Measurements from ENCODE around the gene TPRG1. TPM values are rescaled to one million over a fixed set of nuclear protein-coding genes. Genes with fewer than 3 reads are reported as not detected.

The TPRG1 gene
- total and polyA plus RNA-seq, 2 of the 4 experiments (the other 2 are of a cell fraction): 0.17 TPM; not detected in 1

GRCh38 chr3:189202106-189202505, 30.3 kb downstream of the TPRG1 start:
- no peak overlapping the region for H2BK20ac ChIP-seq (ENCODE audit: low read depth, low read length)
- POLR2A ChIA-PET (ENCODE audit: unreplicated experiment): no interaction called here
- H3K4me2 ChIP-seq (ENCODE audit: low read depth, low read length): no peak overlapping the region
- no peak overlapping the region for H2AK9ac ChIP-seq (replicated peaks; ENCODE audit: low read depth, low read length, poor library complexity)
- intact Hi-C loops (cut with micrococcal nuclease): no loop called here
- H3K79me1 ChIP-seq (ENCODE audit: low read depth in 1 of 2, low read length in 2 of 2): no peaks in the 10 kb centered on the region
- no peak overlapping the region for H3K23ac ChIP-seq (ENCODE audit: low read depth, low read length)
- no peak overlapping the region for H3K56ac ChIP-seq (ENCODE audit: extremely low read depth, insufficient read depth, low read length)
- no peak overlapping the region for H4K5ac ChIP-seq (ENCODE audit: low read depth, low read length)
- H2AFZ ChIP-seq (replicated peaks; ENCODE audit: low read length, poor library complexity): no peak overlapping the region
- in situ Hi-C loops (cut with MboI; ENCODE audit: low sequenced_read_pairs): no loop called here
- H2BK120ac ChIP-seq (ENCODE audit: low read depth, low read length): no peak overlapping the region
- WGBS, 2 experiments (ENCODE audit: extremely low coverage in 2 of 2, insufficient read length in 1 of 2): no CpG with 5 or more reads among the region's 6 CpGs
- no peak overlapping the region for H4K8ac ChIP-seq (ENCODE audit: low read depth in 2 of 2, low read length in 2 of 2)
- H3K27ac ChIP-seq (ENCODE audit: insufficient read depth, low read length): no peak overlapping the region
- H2BK5ac ChIP-seq (ENCODE audit: low read depth, low read length, poor library complexity, severe bottlenecking): no peak overlapping the region
- no peaks in the 10 kb centered on the region for H3K36me3 ChIP-seq (ENCODE audit: control insufficient read depth, insufficient read depth, low read length)
- CTCF ChIA-PET: no interaction called here
- no peak overlapping the region for H4K91ac ChIP-seq (ENCODE audit: insufficient read depth, low read depth, low read length)
- H3K27me3 ChIP-seq (ENCODE audit: control insufficient read depth, insufficient read depth, low read length): no peaks in the 10 kb centered on the region; the same call in none of the 2 replicates
- dilution Hi-C loops (cut with HindIII; ENCODE audit: low sequenced_read_pairs, unreplicated experiment): no loop called here
- no peaks in the 10 kb centered on the region for H3K9me3 ChIP-seq (ENCODE audit: control insufficient read depth, insufficient read depth, low read length)
- H3K9ac ChIP-seq (ENCODE audit: low read depth, low read length): no peak overlapping the region
- H4K20me1 ChIP-seq (ENCODE audit: insufficient read depth, low read length): no peaks in the 10 kb centered on the region
- H3K4me1 ChIP-seq (ENCODE audit: control insufficient read depth, insufficient read depth, low read length): no peaks in the 10 kb centered on the region
- no peak overlapping the region for H3K4ac ChIP-seq (ENCODE audit: low read depth, low read length)
- no peak overlapping the region for H3K18ac ChIP-seq (ENCODE audit: low read depth, low read length)
- H3K14ac ChIP-seq (replicated peaks; ENCODE audit: low read depth, low read length): no peak overlapping the region
- BruUV-seq (replicated peaks): no TSS peak
- H2AK5ac ChIP-seq (ENCODE audit: low read depth, low read length): no peak overlapping the region
- no peak for TF ChIP-seq MAZ (IDR thresholded peaks at IDR 0.05; ENCODE audit: borderline replicate concordance, low read depth, low read length)
- TF ChIP-seq MAFK (IDR thresholded peaks at IDR 0.05; ENCODE audit: low read depth, low read length): no peak
- TF ChIP-seq RCOR1 (IDR thresholded peaks at IDR 0.05; ENCODE audit: insufficient replicate concordance, low read length): no peak
- TF ChIP-seq MXI1 (IDR thresholded peaks at IDR 0.05; ENCODE audit: borderline replicate concordance, low read depth, low read length): no peak
- no peak for TF ChIP-seq SMC3 (IDR thresholded peaks at IDR 0.05; ENCODE audit: low read depth, low read length)
- no peak for TF ChIP-seq CEBPB (IDR thresholded peaks at IDR 0.05; ENCODE audit: low read depth, low read length)
- no peak for TF ChIP-seq FOS (IDR thresholded peaks at IDR 0.05; ENCODE audit: low read depth, low read length)
- no peak for TF ChIP-seq POLR2A (IDR thresholded peaks at IDR 0.05; ENCODE audit: low read depth, low read length)
- no peak for TF ChIP-seq BHLHE40 (IDR thresholded peaks at IDR 0.05; ENCODE audit: low read depth, low read length)
- no peak for TF ChIP-seq ELK1 (IDR thresholded peaks at IDR 0.05; ENCODE audit: borderline replicate concordance, low read depth, low read length)
- no peak for TF ChIP-seq RAD21 (IDR thresholded peaks at IDR 0.05; ENCODE audit: low read length)
- no peak for TF ChIP-seq NFE2L2 (IDR thresholded peaks at IDR 0.05; ENCODE audit: low read depth, low read length)
- no peak for TF ChIP-seq RFX5 (IDR thresholded peaks at IDR 0.05; ENCODE audit: low read depth, low read length)
- H3K9me1 ChIP-seq (ENCODE audit: insufficient read depth, low read length): no peaks in the 10 kb centered on the region
- ATAC-seq (ENCODE audit: low read depth) (no peak), DNase-seq (no peak)
- no peak overlapping the region for H3K4me3 ChIP-seq (ENCODE audit: insufficient read depth, low read depth, low read length)
- H2BK15ac ChIP-seq (ENCODE audit: low read depth, low read length): no peak overlapping the region
